ENCODE measurements around the gene DESI2. TPM values are rescaled to one million over a fixed set of nuclear protein-coding genes. Genes with fewer than 3 reads are reported as not detected.
"Not testable (repeated sequence)": the region's sequence is repeated elsewhere in the genome, so short reads cannot be mapped to it uniquely, and the experiment has no call there.

The DESI2 gene
- total RNA-seq, 4 donors from 2014 or later: 38.5 to 56.3 (median 41.1) TPM

DNA sequence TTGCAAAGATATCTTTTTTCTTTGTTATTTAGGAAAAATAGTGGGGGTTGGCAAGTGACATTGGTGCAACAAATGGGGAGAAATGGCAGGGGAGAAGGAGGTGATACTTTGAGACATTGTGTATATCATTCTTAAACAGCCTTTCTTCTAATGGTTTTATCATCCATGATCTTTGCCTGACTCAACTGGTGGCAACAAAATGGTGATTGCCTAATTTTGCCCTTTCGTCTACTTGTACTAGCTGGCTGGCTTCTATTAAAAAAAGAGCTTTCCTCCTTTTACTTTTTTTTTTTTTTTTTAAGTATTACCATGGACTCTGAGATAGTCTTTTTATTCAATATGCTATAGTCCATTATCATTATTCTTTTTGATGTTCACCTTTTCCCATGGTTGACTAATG is 27.7 kb downstream of the DESI2 start:
- Histone ChIP-seq H3K9me3 (no peaks in the 10 kb centered on the region), H3K36me3 (peaks cover 0 to 4% of the 10 kb centered on the region in 2 donors), H3K4me3 (no peak overlapping the region), H3K27me3 (no peaks in the 10 kb centered on the region), H3K4me1 (peaks cover 0 to 33% (median 9%) of the 10 kb centered on the region in 3 donors), H3K27ac (no peak overlapping the region)
- 76 to 91% methylated on average over 1 of the region's 1 CpG for WGBS, 2 donors (ENCODE audit: low coverage in 1 of 2)
- TF ChIP-seq EP300 (IDR thresholded peaks at IDR 0.05) (no peak), POLR2A (IDR thresholded peaks at IDR 0.05) (no peak)
- TF ChIP-seq, protein P1, sequence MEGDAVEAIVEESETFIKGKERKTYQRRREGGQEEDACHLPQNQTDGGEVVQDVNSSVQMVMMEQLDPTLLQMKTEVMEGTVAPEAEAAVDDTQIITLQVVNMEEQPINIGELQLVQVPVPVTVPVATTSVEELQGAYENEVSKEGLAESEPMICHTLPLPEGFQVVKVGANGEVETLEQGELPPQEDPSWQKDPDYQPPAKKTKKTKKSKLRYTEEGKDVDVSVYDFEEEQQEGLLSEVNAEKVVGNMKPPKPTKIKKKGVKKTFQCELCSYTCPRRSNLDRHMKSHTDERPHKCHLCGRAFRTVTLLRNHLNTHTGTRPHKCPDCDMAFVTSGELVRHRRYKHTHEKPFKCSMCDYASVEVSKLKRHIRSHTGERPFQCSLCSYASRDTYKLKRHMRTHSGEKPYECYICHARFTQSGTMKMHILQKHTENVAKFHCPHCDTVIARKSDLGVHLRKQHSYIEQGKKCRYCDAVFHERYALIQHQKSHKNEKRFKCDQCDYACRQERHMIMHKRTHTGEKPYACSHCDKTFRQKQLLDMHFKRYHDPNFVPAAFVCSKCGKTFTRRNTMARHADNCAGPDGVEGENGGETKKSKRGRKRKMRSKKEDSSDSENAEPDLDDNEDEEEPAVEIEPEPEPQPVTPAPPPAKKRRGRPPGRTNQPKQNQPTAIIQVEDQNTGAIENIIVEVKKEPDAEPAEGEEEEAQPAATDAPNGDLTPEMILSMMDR (IDR thresholded peaks at IDR 0.05): no peak
- ATAC-seq: no peak

- peaks cover 0 to 31% (median 9%) of the 10 kb centered on the region in 3 donors for H3K4me1 ChIP-seq
- not testable (repeated sequence) for H3K4me3 ChIP-seq, H3K27ac ChIP-seq, ATAC-seq, H3K9me3 ChIP-seq, H3K27me3 ChIP-seq
- peaks cover 0 to 12% of the 10 kb centered on the region in 2 donors for H3K36me3 ChIP-seq
- WGBS, 2 donors (ENCODE audit: low coverage in 1 of 2): 88 to 90% methylated on average over 4 of the region's 4 CpGs
Measured at GRCh38 chr1:244682087-244682486, 29.2 kb downstream of the DESI2 start.

GRCh38 chr1:244695937-244696336 is 43.0 kb downstream of the DESI2 start:
- no peak overlapping the region for H3K27ac ChIP-seq

DNA sequence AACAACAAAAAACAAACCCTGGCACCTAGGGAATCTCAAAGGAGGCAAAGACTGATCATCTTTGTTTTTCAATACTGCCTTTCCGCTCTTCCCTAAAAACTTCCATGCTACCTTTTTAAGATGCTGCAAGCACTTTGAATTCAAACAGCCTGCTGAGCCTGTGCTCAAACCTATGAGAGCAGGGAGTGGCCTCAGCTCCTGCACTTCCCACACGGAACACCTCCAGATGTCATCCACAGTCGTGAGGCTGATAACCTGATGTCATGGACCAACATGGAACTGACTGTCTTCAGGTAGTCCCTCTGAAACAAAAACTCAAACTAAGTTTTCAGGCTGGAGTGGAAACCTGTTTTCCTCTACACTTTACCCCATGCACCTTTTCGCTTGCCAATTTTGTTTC is 46.8 kb downstream of the DESI2 start:
- Histone ChIP-seq H3K27ac (no peak overlapping the region), H3K4me3 (no peak overlapping the region), H3K36me3 (peaks cover 0 to 77% of the 10 kb centered on the region in 2 donors), H3K9me3 (no peaks in the 10 kb centered on the region), H3K27me3 (no peaks in the 10 kb centered on the region), H3K4me1 (no peaks in the 10 kb centered on the region)
- WGBS, 2 donors (ENCODE audit: low coverage in 1 of 2): 90 to 94% methylated on average over 4 of the region's 4 CpGs
- ATAC-seq: no peak
- TF ChIP-seq POLR2A (IDR thresholded peaks at IDR 0.05): no peak
- TF ChIP-seq POLR2AphosphoS5 (IDR thresholded peaks at IDR 0.05): no peak
- TF ChIP-seq, protein P1 (IDR thresholded peaks at IDR 0.05): no peak

More at GRCh38 chr1:244695937-244696336, 43.0 kb downstream of the DESI2 start:
- no peaks in the 10 kb centered on the region for H3K4me1 ChIP-seq
- no peaks in the 10 kb centered on the region for H3K27me3 ChIP-seq
- H3K36me3 ChIP-seq: peaks cover 0 to 94% of the 10 kb centered on the region in 2 donors
- ATAC-seq: no peak
- TF ChIP-seq POLR2AphosphoS5 (IDR thresholded peaks at IDR 0.05): no peak
- no peak for TF ChIP-seq POLR2A (IDR thresholded peaks at IDR 0.05)
- no peak for TF ChIP-seq EP300 (IDR thresholded peaks at IDR 0.05)
- TF ChIP-seq, protein P1 (IDR thresholded peaks at IDR 0.05): no peak
- H3K4me3 ChIP-seq: no peak overlapping the region
- WGBS, 2 donors (ENCODE audit: low coverage in 1 of 2): 67 to 78% methylated on average over 2 of the region's 2 CpGs
- H3K9me3 ChIP-seq: no peaks in the 10 kb centered on the region

GRCh38 chr1:244700808-244701207 is 47.9 kb downstream of the DESI2 start:
- no peaks in the 10 kb centered on the region for H3K4me1 ChIP-seq
- TF ChIP-seq, protein P1 (IDR thresholded peaks at IDR 0.05): no peak
- TF ChIP-seq EP300 (IDR thresholded peaks at IDR 0.05) (no peak), POLR2AphosphoS5 (IDR thresholded peaks at IDR 0.05) (no peak), POLR2A (IDR thresholded peaks at IDR 0.05) (no peak)
- H3K36me3 ChIP-seq: peaks cover 0 to 73% of the 10 kb centered on the region in 2 donors
- no peaks in the 10 kb centered on the region for H3K27me3 ChIP-seq
- H3K4me3 ChIP-seq: no peak overlapping the region
- H3K27ac ChIP-seq: no peak overlapping the region
- H3K9me3 ChIP-seq: no peaks in the 10 kb centered on the region
- 89 to 90% methylated on average over 1 of the region's 1 CpG for WGBS, 2 donors (ENCODE audit: low coverage in 1 of 2)
- no peak for ATAC-seq

Measured in gastroesophageal sphincter (tissue), 4 donors.